GM12801 (cell line): ENCODE measurements around the gene TTC28.

Experiments
- TF ChIP-seq, protein P1 (sequence below): IDR thresholded peaks from one replicate; pipeline ENCODE4 v1.5.1; 2011; ENCODE audit warnings: control low read depth; ENCODE audit not compliant: insufficient read length; ENCODE audit errors: extremely low read depth

TTC28 gene

DNA sequence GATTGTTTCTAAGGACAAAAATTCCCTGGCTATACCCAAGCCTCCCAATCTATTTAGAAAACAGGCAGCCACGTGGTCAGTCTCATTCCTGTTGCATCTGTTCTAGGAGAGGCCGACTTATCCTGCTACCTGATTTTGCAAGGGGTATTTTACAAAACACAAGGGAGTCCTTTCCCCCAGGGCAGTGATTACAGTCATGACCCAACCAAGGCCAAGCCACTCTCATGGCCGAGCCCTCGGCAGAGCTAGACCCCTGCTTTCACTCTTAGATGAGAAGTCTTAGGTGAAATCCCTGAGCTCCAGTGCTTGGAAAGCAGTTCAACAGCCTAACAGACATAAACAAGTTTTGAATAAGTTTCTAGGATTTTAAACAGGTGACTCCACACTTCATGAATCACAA, 671.6 kb downstream of the TTC28 start:
- TF ChIP-seq, protein P1, sequence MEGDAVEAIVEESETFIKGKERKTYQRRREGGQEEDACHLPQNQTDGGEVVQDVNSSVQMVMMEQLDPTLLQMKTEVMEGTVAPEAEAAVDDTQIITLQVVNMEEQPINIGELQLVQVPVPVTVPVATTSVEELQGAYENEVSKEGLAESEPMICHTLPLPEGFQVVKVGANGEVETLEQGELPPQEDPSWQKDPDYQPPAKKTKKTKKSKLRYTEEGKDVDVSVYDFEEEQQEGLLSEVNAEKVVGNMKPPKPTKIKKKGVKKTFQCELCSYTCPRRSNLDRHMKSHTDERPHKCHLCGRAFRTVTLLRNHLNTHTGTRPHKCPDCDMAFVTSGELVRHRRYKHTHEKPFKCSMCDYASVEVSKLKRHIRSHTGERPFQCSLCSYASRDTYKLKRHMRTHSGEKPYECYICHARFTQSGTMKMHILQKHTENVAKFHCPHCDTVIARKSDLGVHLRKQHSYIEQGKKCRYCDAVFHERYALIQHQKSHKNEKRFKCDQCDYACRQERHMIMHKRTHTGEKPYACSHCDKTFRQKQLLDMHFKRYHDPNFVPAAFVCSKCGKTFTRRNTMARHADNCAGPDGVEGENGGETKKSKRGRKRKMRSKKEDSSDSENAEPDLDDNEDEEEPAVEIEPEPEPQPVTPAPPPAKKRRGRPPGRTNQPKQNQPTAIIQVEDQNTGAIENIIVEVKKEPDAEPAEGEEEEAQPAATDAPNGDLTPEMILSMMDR = no peak

DNA sequence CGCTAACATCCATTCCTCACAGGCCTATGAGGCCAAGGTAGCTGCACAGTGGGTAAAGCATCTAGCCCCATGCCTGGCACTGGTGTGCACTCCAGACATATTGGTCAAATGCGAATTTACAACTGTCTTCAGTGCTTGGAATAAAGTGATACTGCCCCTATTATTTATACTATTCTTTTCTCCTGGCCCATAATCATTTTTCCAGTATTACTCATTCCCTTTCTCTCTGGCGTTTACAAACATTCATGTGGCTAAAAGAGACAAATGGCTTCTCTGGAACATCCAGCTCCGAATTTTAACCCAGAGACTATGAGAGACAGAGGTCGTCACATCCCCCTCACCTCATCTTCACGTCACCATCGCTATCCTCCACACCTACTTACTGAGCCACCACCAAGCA, 673.4 kb downstream of the TTC28 start:
- TF ChIP-seq, protein P1 = no peak

DNA sequence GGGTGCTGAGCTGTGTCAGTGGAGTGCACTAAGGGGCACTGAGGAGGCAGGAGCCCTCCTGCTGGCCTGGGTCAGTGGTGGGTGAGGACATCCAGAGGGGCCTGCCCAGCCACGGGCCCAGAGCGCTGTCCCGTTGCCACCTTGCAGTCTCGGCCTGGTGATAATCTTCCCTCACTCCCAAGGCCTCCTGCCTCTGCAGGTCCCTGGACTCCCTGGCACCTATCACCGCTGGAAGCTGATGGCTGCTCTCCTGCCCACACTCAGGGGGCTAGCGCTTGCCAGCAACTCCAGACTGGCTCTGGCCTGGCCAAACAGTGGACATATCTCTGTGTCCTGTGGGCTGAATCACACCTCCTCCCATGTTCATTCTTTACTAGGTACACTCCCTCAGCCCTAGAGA, 674.1 kb downstream of the TTC28 start:
- TF ChIP-seq, protein P1 = no peak

DNA sequence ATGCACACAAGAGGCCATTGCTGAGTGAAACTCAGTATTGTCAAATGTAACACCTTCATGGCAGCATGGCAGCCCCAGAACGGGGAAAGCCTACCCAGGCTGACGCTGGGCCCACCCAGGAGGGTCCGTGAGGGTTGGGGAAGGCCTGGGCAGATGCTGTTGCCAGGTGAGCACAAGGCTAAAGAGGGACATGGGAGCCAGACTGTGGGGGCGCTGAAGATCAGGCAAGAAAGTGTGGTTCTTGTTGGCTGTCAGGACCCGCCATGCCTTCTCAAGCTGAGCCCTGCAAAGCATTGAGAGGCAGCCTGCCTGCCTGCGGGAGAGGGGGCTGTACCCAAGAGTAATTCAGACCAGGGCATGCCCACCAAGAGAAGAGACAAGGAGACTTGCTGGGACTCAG, 675.6 kb downstream of the TTC28 start:
- TF ChIP-seq, protein P1 = no peak

DNA sequence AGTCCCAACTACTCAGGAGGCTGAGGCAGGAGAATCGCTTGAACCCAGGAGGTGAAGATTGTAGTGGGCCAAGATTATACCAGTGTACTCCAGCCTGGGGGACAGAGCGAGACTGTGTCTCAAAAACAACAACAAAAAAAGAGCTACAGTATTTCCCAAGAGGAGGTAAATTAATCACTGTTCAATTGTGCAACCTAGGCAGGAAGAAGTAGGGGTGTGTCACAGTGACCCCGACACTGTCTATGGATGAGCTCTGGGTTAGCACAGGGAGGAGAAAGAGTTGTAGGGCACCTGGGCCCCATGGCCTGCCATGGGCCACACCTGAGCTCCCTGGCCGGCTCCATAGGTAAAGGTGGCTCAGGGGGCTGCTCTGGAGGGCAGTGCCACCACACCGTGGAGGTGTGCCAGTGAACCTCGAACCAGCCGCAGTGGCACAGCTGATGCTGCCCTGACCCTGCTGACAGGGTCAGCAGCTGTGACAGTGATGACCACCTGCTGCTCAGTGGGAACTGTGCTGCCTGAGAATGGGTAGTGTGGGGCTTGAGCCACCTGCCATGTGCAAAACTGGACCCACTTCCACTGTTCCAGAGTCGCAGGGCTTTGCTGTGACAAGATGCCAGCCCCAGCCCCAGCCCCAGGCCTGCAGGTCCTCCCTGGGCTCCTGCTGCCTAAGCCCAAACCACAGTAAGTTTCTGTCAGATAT, 676.6 kb downstream of the TTC28 start:
- TF ChIP-seq, protein P1 = no peak

DNA sequence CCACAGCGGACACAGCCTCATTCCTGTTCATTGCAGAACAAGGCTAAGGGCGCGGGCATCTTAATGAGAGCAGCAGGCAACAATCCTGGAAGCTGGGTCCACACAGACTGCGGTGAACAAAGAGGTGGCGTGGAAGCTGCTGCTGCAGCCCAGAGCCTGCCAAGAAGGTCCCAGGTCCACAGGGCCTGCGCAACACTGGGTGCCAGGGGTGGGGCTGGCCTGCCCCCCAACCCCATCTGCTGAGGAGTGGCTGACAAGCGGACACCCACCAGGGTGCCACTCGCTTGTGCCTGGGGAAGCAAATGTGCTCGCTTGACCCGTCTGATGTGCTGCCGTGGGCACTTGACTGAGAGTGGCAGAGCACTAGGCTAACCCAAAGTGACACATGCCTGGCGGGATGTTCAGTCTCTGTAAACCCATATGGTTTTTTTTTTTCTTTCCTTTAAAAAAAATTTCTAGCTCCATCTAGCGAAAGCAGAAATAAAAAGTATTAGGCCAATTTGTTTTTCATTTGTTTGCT, 677.4 kb downstream of the TTC28 start:
- TF ChIP-seq, protein P1 = no peak

DNA sequence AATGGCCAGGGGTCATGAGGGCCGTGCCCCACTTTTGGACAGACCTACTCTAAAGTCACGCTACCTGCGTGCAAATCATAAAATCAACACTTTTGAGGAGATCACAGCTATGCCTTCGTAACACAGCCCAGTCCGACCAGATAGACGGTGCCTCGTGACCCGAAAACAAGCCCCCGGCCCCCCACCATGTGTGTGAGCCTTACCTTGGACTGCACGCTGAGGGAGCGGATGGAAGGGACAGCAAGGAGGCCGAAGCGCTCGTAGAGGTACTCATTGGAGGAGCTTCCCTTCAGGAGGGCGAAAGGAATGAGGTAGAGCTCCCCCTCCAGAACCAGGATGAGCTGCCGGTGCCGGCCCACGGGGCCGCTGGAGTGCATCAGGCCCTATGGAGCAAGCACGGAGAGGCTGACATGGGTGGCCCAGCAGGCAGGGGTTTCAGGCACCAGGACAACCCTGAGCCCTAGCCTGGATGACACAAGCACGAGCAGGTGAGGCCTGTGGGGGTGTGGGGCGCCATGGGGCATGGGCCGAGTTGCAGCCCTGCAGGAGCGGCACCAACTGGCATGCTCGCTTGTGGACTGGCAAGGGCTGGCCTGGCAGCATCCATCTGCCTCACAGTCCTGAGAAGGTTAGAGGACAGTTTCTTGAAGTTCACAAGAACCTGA, 678.3 kb downstream of the TTC28 start:
- TF ChIP-seq, protein P1 = no peak
